PC-3 (cell line): ENCODE measurements around the gene SEMA6B. TPM values are rescaled to one million over a fixed set of nuclear protein-coding genes. Genes with fewer than 3 reads are reported as not detected.

ENCODE experiments used
- ATAC-seq: fragments of 200-7000 bp; cut with Tn5 transposase; 2 replicates; pipeline ENCODE4 v1.9.1; 2020; ENCODE audit warnings: mild to moderate bottlenecking, moderate library complexity
- BruUV-seq: library from RNA; stranded (reverse); fragments of 400-500 nt; replicated peaks from 2 replicates; lab custom pipeline; 2021; lab: Mats Ljungman, UMichigan
- CTCF ChIA-PET: fragments of 300-600 bp; sonication (Branson Sonifier 250); formaldehyde crosslinking; loops from one replicate; lab custom pipeline; 2022; ENCODE audit warnings: antibody characterized with exemption; lab: Charles Lee
- POLR2A ChIA-PET: fragments of 300-600 bp; sonication (Branson Sonifier 250); formaldehyde crosslinking; loops from one replicate; lab custom pipeline; 2022; ENCODE audit warnings: antibody characterized with exemption; ENCODE audit not compliant: unreplicated experiment; lab: Charles Lee
- DNase-seq: peaks from one replicate; pipeline ENCODE4 v3.0.0-alpha.2; 2015
- H2AFZ ChIP-seq: fragments of 300-600 bp; sonication (generic); 2 replicates; pipeline ENCODE4 v1.6.0; 2016; ENCODE audit warnings: antibody characterized with exemption, low read length
- H3F3A ChIP-seq: fragments of 300-600 bp; sonication (generic); one replicate; pipeline ENCODE4 v1.6.0; 2017; ENCODE audit warnings: antibody characterized with exemption, low read length, control low read depth, mild to moderate bottlenecking; ENCODE audit not compliant: unreplicated experiment
- H3K27ac ChIP-seq: fragments of 300-600 bp; sonication (generic); 2 replicates; pipeline ENCODE4 v1.5.1; 2016; ENCODE audit warnings: mild to moderate bottlenecking, low read length
- H3K27me3 ChIP-seq: fragments of 300-600 bp; sonication (generic); 2 replicates; pipeline ENCODE4 v1.6.1; 2016; ENCODE audit warnings: low read length, mixed read lengths
- H3K36me3 ChIP-seq: fragments of 300-600 bp; sonication (generic); 2 replicates; pipeline ENCODE4 v1.6.1; 2016; ENCODE audit warnings: low read depth, mixed run types, low read length, mixed read lengths
- H3K4me1 ChIP-seq: fragments of 300-600 bp; sonication (generic); 2 replicates; pipeline ENCODE4 v1.5.1; 2016; ENCODE audit warnings: low read length; ENCODE audit not compliant: insufficient read depth
- H3K4me2 ChIP-seq: fragments of 300-600 bp; sonication (generic); 2 replicates; pipeline ENCODE4 v1.6.0; 2016; ENCODE audit warnings: low read length
- H3K4me3 ChIP-seq: fragments of 300-600 bp; sonication (generic); 2 replicates; pipeline ENCODE4 v1.5.1; 2016; ENCODE audit warnings: mild to moderate bottlenecking, low read length, mixed read lengths
- H3K79me2 ChIP-seq: fragments of 300-600 bp; sonication (generic); 2 replicates; pipeline ENCODE4 v1.6.1; 2017; ENCODE audit warnings: low read length, mixed read lengths
- H3K9ac ChIP-seq: fragments of 300-600 bp; sonication (generic); 2 replicates; pipeline ENCODE4 v1.6.0; 2016; ENCODE audit warnings: mild to moderate bottlenecking, low read length
- H3K9me2 ChIP-seq: fragments of 300-600 bp; sonication (generic); replicated peaks from 2 replicates; pipeline ENCODE4 v1.6.1; 2016; ENCODE audit warnings: mixed run types, low read length, mixed read lengths
- H3K9me3 ChIP-seq: fragments of 300-600 bp; sonication (generic); 2 replicates; pipeline ENCODE4 v1.6.1; 2016; ENCODE audit warnings: low read length, mixed read lengths
- H4K20me1 ChIP-seq: fragments of 300-600 bp; sonication (generic); 2 replicates; pipeline ENCODE4 v1.6.1; 2016; ENCODE audit warnings: low read length, mixed read lengths
- CTCF ChIP-seq: fragments of 300-600 bp; sonication (generic); conservative IDR thresholded peaks from 2 replicates; pipeline ENCODE4 v1.5.1; 2017; ENCODE audit warnings: antibody characterized with exemption, low read depth, mild to moderate bottlenecking, low read length
- EZH2 ChIP-seq: fragments of 300-600 bp; sonication (generic); IDR thresholded peaks from one replicate; pipeline ENCODE4 v1.6.1; 2017; ENCODE audit warnings: antibody characterized with exemption, mild to moderate bottlenecking, low read length; ENCODE audit not compliant: unreplicated experiment
- EZH2phosphoT487 ChIP-seq: fragments of 300-600 bp; sonication (generic); IDR thresholded peaks from 2 replicates; pipeline ENCODE4 v1.6.1; 2018; ENCODE audit warnings: mild to moderate bottlenecking, antibody characterized with exemption, low read length, borderline replicate concordance
- intact Hi-C: fragments of 100-400 bp; cut with micrococcal nuclease; formaldehyde crosslinking; loops from 2 replicates; pipeline ENCODE4 v1.9.0; 2023
- total RNA-seq: library from RNA; depleted of rRNA; stranded (reverse); fragments of >200 nt; gene quantifications from 2 replicates; pipeline ENCODE4 v1.2.3, GENCODE V29; 2014

The SEMA6B gene
- total RNA-seq, 1 experiment from 2014 or later: 9.0 TPM

- DNase-seq (peak; percentile 48), ATAC-seq (no peak)
- Histone ChIP-seq H3K4me2 (no peak overlapping the region), H3K27ac (no peak overlapping the region), H4K20me1 (no peaks in the 10 kb centered on the region), H3K9me3 (no peaks in the 10 kb centered on the region), H3K9ac (no peak overlapping the region), H3K4me1 (peaks cover 10% of the 10 kb centered on the region), H3K36me3 (no peaks in the 10 kb centered on the region), H3K79me2 (no peaks in the 10 kb centered on the region), H3K9me2 (no peaks in the 10 kb centered on the region), H3K27me3 (peaks cover 7% of the 10 kb centered on the region; the same call in 1 of the 2 replicates), H3K4me3 (no peak overlapping the region), H3F3A (no peaks in the 10 kb centered on the region), H2AFZ (no peak overlapping the region)
- intact Hi-C loops: no loop called here
- TF ChIP-seq EZH2phosphoT487 (no peak), EZH2 (no peak), CTCF (no peak)
- no TSS peak for BruUV-seq
- ChIA-PET POLR2A (no interaction called here), CTCF (no interaction called here)
Measured at GRCh38 chr19:4581666-4582553, 22.4 kb upstream of the SEMA6B start.

- POLR2A ChIA-PET: no interaction called here
- H3K4me3 ChIP-seq: peak overlapping the region; percentile 47
Measured at GRCh38 chr19:4580961-4581665, 21.6 kb upstream of the SEMA6B start.

More at GRCh38 chr19:4580961-4581665, 21.6 kb upstream of the SEMA6B start:
- Histone ChIP-seq H3K9me2 (no peaks in the 10 kb centered on the region), H3K36me3 (no peaks in the 10 kb centered on the region), H3K27me3 (peaks cover 7% of the 10 kb centered on the region; the same call in 1 of the 2 replicates), H3K9me3 (no peaks in the 10 kb centered on the region), H3K4me2 (peak overlapping the region; percentile 59), H4K20me1 (no peaks in the 10 kb centered on the region), H3F3A (no peaks in the 10 kb centered on the region), H3K79me2 (no peaks in the 10 kb centered on the region), H3K27ac (no peak overlapping the region), H3K9ac (no peak overlapping the region), H3K4me1 (peaks cover 10% of the 10 kb centered on the region), H2AFZ (no peak overlapping the region)
- BruUV-seq: no TSS peak
- intact Hi-C loops: no loop called here
- DNase-seq: no peak
- CTCF ChIA-PET: no interaction called here
- TF ChIP-seq CTCF (no peak), EZH2 (no peak), EZH2phosphoT487 (no peak)
- ATAC-seq: no peak
